ENCODE measurements around the gene LRRC17.

Gene LRRC17

GRCh38 chr7:102988631-102989560, 76.1 kb downstream of the LRRC17 start:
- TF ChIP-seq CTCF (IDR thresholded peaks at IDR 0.05) = no peak

DNA sequence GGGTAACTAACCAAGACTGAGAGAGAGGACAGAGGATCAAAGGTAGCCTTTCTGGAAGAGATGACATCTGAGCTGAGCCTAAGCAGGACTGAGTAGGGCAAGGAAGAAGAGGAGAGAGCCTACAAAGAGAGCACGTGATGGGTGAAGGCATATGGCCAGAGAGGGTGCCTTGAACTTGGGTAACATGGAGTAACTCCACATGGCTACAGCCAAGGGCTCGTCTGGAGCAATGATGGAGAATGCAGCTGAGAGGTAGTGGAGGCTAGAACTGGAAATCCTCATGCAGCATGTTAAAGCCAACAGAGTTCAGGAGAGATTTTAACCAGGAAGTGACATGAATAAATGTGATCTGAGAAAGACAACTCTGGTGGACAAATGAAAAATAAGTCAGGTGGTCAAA, 77.8 kb downstream of the LRRC17 start:
- no peak for TF ChIP-seq CTCF (IDR thresholded peaks at IDR 0.05)

DNA sequence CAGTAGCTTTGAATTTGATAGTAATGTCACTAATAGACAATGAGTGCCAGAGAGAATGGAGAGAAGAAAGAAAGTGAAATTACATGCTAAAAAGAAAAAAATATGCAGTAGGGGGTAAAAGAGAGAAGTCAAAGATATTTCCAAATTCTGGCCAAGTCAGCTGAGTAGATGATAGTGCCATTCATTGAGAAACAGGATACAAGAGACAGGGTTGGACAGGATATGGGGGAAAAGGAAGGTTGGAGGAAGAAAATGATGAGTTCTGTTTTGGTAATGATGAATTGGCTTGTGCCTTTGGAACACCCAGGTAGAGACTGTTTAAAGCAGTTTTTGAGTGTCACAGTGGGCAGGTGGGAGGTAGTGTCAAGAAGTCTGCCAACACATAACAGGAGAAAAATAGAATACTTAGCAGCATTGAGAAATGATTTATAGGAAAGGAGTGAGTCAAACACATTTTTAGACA, 78.3 kb downstream of the LRRC17 start:
- TF ChIP-seq CTCF (IDR thresholded peaks at IDR 0.05) = no peak

DNA sequence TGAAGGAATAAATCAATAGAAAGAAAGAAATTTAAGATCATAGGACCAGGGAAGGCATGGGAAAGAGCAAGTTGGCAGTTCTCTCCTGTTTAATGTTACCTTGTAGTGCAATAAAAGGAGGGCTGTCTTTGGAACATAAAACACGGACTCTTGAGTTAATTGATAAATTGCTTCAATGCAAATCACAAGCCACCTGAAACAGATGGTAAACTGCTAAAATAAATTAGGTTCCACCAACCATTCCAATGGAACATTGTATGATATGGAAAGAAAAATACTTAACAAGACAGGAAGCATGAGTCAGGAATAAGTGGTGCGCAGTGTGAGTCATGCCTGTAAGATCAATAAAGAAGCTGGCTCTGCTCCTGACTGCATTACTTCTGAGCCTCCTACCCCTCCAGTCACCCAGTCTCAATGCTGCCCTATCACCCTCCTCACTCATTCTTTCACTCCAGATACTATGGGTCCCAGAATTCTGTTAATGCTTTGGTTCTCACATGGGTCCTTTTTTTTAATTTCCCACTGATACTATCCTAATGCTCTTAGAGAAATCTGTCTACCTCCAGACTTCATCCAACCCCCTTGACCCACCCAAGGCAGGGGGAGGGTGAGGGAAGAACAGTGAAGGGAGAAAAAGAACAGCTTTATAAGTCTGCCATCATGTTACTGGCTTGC, 78.9 kb downstream of the LRRC17 start:
- TF ChIP-seq CTCF (IDR thresholded peaks at IDR 0.05) = no peak

GRCh38 chr7:102992509-102992937, 79.7 kb downstream of the LRRC17 start:
- TF ChIP-seq CTCF (IDR thresholded peaks at IDR 0.05) = no peak

DNA sequence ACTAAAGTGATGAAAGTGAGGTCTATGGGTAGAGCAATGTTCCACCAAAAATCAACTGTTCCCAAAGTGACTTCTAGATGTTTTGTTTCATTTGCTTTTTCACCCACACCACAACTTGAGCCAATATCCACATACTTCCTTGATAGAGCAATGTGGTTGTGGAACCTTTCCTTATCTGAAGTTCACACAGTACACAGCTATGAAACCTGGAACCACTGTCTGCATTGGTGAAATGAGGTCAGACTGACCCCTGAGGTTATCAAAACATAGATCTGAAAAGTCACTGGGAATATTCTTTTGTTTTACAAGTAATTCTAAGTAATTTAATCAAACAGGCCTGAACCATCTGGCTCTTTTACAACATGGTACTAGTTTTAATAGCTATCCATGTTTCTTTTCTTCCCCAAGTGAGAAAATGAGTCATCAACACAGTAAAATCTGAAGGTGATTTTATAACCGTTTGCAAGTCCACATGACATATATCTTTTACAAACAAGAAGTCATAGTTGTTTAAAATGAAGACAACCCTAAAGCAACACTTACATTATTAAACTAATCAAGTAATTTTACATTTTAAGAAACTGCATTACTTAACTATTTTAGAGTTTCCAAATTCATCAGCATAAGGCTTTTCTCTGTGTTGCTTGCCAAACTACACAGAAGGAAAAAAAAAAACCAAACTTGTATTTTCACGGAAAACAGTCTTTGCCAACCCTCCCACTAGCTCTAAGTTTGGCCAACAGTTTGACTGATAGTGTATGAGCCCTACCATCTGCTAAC, 80.3 kb downstream of the LRRC17 start:
- no peak for TF ChIP-seq CTCF (IDR thresholded peaks at IDR 0.05)

GRCh38 chr7:102993718-102994029, 80.9 kb downstream of the LRRC17 start:
- no peak for TF ChIP-seq CTCF (IDR thresholded peaks at IDR 0.05)
